GM21526 (cell line): ENCODE measurements around the gene SPANXC.
"Not testable (repeated sequence)": the region's sequence is repeated elsewhere in the genome, so short reads cannot be mapped to it uniquely, and the experiment has no call there.

ENCODE experiments used
- ATAC-seq: cut with Tn5 transposase; IDR thresholded peaks from one replicate; pipeline ENCODE4 v1.9.1; 2021; ENCODE audit warnings: moderate library complexity; ENCODE audit not compliant: unreplicated experiment, low FRiP score

Gene SPANXC

GRCh38 chrX:141242417-141242816 lies at the start of gene SPANXC:
SPANXC (minus strand) TSS chrX:141242517; CDS start chrX:141242457, 60 bp downstream.
- ATAC-seq, result not testable (repeated sequence)

GRCh38 chrX:141279476-141279875 lies 37.2 kb upstream of the SPANXC start:
- ATAC-seq, result no peak

DNA sequence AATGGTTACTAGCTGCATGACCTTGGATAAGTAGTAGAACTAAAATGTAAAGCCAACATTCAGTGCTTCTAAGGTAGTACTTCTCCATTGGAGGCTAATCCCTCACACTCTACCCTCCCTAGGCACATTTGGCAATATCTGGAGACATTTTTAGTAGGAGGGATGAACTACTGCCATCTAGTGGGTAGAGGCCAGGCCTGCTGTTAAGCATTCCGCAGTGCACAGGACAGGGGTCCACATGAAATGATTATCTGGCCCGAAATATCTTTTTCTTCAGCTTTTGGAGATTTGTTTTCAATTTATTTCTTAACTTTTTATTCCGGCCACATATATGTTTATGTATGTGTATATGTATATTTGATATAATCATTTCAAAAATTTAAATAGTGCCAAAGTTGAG lies 36.0 kb upstream of the SPANXC start:
- ATAC-seq, result no peak

DNA sequence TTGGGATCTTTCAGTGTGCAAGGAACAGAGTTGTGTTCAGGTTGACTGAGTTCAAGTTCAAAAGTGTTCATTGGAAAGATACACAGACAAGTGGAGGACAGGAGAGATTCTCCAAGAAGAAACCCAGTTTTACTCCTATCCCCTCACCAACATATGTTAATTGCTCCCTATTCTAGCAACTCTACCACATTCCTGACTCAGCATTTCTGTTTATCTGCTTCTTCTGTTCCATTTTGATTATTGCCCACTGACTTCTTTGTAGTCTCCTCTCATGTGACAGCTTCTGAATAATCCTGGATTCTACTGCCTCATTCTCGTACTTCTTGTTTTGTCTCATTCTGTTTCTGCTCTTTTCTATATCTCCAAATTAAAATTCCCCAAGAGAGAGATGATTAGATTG lies 15.8 kb upstream of the SPANXC start:
- ATAC-seq, result no peak

DNA sequence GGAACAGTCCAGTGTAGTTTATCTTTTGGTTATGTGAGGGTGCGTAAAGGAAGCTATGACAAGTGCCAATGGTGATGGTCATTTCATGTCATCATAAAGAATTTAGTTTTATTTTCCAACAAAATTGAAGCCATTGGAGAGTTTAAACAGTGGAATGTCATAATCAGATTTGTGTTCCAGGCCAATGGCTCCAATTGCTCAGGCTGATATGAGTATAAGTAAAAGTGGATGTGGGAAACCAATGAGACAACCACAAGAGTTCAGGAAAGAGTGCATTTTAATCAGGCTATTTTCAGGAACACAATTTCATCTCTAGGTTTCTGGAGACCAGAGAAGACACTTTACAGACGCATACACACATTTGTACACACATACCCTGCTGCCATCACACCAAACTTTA lies 20.7 kb downstream of the SPANXC start:
- ATAC-seq, result no peak

- no peak for ATAC-seq
Observed at GRCh38 chrX:141220342-141221008, 21.8 kb downstream of the SPANXC start.

- no peak for ATAC-seq
Observed at GRCh38 chrX:141214196-141214595, 28.1 kb downstream of the SPANXC start.

GRCh38 chrX:141201962-141202361 lies 40.4 kb downstream of the SPANXC start:
- no peak for ATAC-seq
